ENCODE results near the gene BRMS1L.
"Not testable (repeated sequence)": the region's sequence is repeated elsewhere in the genome, so short reads cannot be mapped to it uniquely, and the experiment has no call there.

BRMS1L gene

DNA sequence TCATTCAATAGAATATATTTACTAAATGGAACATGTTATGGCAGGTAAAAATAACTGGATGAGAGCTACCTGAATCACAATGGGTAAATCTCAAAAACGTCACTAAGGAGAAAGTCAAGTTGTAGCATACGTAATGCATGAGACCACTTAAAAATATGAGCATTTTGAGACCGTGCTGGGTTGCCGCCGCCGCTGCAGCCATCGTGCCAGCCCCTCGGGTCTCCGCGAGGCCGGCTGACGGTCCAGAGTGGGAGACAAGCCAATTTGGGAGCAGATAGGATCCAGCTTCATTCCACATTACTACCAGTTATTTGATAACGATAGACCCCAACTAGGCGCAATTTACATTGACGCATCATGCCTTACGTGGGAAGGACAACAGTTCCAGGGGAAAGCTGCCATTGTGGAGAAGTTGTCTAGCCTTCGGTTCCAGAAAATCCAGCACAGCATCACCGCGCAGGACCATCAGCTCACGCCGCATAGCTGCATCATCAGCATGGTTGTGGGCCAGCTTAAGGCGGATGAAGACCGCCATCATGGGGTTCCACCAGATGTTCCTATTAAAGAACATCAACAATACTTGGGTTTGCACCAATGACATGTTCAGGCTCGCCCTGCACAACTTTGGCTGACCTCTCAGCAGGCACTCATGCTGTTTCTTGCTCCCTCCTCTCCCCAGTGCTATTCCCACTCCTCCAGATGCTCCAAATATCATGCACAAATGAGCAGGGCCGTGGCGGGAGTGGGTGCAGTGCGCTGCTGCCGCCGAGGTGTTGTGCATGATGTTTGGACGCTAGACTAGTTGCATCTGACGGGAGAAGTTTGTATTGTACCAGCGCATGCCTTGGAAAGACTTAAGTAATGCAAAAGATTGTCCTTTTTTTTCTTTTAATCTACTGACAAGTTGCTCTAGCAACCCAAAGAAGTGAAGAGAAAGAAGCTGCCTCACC is 6.3 kb upstream of the BRMS1L start:
- in situ Hi-C loops (cut with HindIII; ENCODE audit: low pct_ligation_motif_present, low pct_unique_long_range_greater_than_20kb, low sequenced_read_pairs), result no loop called here
- no peak for DNase-seq

DNA sequence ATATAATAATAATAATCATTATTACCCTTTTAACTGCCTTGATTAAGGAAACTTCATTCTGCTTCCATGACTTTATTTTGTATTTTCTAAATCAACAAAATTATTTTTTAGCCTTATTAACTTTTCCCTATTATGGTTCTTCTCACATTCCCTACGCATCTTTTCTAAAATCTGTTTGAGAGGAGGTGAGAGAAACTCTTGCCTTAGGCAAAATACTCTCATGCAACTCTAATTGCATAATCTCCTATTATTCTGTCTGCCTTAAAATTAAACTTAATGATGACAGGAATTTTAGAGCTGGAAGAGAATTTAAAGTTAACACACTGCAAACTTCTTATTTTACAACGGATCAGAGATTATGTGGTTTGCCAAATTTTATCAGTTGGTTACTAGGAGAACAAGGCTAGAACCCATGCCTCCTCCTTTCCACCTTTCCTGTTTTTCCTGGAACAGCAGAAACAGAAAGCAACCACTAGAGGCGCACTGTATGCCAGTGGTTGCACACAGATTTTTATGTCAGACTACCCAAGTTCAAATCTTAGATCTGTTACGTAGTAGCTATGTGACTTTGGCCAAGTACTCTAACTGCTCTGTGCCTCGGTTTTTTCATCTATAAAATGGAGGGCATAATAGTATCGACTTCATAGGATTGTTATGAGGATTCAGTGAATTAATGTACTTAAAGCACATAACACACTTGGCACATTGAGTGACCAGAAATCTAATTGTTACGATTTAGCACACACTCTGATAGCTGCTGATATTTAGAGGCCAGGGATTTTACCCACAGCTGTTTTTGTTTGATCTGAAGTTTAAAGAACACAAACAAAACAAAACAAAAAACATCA is 4.3 kb upstream of the BRMS1L start:
- in situ Hi-C loops (cut with HindIII; ENCODE audit: low pct_ligation_motif_present, low pct_unique_long_range_greater_than_20kb, low sequenced_read_pairs), result no loop called here
- peak; percentile 49 for DNase-seq

DNA sequence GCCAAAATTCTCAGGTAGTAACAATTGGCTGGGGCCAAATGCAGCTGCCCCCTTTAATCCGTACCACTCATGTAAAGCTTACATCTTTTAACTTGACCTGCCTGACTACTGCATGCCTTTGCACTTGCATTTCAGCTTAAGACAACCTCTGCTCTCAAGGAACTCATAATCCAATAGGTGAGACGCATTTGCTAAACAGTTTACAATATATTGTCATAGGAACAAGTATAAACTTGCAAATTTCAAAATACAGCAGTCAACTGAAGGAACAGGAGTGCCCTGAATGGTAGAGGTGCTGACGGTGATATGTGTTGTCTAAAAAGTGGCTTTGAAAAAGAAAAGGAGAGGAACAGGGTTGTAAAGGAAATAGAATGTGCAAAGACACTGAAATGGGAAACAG is 3.6 kb upstream of the BRMS1L start:
- in situ Hi-C loops (cut with HindIII; ENCODE audit: low pct_ligation_motif_present, low pct_unique_long_range_greater_than_20kb, low sequenced_read_pairs), result no loop called here
- DNase-seq, result no peak

DNA sequence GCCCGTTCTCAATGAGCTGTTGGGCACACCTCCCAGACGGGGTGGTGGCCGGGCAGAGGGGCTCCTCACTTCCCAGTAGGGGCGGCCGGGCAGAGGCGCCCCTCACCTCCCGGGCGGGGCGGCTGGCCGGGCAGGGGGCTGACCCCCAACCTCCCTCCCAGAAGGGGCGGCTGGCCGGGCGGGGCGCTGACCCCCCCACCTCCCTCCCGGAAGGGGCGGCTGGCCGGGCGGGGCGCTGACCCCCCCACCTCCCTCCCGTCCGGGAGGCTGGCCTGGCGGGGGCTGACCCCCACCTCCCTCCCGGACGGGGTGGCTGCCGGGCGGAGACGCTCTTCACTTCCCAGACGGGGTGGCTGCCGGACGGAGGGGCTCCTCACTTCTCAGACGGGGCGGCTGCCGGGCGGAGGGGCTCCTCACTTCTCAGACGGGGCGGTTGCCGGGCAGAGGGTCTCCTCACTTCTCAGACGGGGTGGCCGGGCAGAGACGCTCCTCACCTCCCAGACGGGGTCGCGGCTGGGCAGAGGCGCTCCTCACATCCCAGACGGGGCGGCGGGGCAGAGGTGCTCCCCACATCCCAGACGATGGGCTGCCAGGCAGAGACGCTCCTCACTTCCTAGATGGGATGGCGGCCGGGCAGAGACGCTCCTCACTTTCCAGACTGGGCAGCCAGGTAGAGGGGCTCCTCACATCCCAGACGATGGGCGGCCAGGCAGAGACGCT is 1.5 kb upstream of the BRMS1L start:
- in situ Hi-C loops (cut with HindIII; ENCODE audit: low pct_ligation_motif_present, low pct_unique_long_range_greater_than_20kb, low sequenced_read_pairs); DNase-seq: not testable (repeated sequence)

DNA sequence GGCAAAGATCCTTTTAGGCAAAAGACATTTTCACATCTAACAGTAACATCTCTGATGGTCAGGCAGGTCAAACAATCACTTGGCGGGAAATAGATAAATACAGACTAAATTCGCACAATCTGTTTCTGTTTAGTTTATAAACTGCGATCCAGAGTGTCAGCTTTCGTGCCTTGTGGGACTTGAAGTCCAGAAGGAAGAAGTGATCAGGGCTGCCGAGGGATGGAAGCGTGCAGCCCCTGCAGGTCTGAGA is 245 bp upstream of the BRMS1L start:
- in situ Hi-C loops (cut with HindIII; ENCODE audit: low pct_ligation_motif_present, low pct_unique_long_range_greater_than_20kb, low sequenced_read_pairs), result no loop called here
- no peak for DNase-seq

DNA sequence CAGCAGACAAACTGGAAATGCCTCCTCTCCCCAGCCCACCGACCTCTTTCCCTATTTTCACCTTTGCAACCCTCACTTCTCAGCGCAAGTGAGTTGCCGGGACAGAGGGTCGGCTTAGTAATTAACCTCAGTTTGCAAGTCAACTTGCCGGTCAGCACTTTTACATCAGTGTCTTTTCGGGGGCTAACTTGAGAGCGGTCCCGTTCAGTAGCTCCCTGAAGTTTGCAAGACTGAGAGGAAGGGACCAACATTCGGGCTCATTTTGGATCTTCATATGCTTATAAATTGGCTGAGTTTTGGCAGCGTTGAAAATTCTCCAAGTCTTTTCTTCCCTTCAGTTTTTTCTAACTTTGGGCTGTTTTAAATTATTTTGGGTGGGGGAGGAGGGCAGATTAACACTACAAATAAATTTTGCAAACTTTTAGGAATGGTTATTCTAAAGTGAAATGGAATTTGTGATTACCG is 846 bp downstream of the BRMS1L start:
- in situ Hi-C loops (cut with HindIII; ENCODE audit: low pct_ligation_motif_present, low pct_unique_long_range_greater_than_20kb, low sequenced_read_pairs), result no loop called here
- DNase-seq, result no peak

DNA sequence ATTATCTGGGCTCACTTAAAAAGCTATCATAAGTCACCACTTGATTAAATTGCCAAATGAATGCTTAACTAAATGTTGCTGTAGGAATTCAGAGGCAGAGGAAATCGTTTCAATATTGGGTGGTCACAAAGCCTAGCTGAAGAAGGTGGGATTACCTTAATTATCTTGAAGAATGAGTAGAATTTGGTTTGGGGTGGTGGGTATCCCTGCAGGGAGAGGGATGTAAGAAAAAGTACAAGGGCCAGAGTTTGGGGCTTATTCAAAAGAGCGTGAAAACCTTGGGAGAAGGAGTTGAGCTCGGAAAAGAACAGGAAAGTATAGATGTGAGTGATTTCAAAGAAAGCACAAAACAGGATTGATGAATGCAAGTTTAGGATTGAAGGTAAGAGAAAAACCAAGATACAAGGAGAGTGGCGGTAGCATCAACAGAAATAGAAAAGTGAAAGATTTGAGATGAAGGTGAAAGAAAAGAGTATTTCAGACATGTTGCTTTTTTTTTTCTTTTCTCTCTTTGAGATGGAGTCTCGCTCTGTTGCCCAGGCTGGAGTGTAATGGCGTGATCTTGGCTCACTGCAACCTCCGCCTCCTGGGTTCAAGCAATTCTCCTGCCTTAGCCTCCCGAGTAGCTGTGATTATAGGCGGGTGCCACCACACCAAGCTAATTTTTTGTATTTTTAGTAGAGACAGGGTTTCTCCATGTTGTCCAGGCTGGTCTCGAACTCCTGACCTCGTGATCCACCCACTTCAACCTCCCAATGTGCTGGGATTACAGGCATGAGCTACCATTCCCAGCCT is 1.7 kb downstream of the BRMS1L start:
- in situ Hi-C loops (cut with HindIII; ENCODE audit: low pct_ligation_motif_present, low pct_unique_long_range_greater_than_20kb, low sequenced_read_pairs), result no loop called here

DNA sequence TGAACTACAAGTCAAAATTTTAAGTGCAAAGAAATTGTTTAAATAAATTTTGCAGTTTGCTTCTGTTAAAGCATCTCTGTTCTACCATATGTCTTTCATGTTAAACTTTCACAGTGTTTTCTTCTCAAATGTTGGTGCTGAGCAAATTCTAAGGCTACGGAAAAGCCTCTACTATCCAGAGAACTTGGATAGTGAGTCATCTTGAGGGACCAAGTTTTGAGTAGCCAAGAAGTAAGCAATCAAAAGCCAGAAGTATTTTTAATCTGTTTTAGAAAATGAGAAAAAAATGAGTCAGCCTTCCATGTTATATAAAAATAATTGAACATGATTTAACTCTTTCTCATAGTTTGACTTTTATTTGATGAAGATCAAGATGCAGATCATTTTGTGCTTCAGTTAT is 3.3 kb downstream of the BRMS1L start:
- in situ Hi-C loops (cut with HindIII; ENCODE audit: low pct_ligation_motif_present, low pct_unique_long_range_greater_than_20kb, low sequenced_read_pairs), result no loop called here
- DNase-seq, result no peak

More for the DNA sequence above, 1.7 kb downstream of the BRMS1L start:
- DNase-seq, result no peak

DNA sequence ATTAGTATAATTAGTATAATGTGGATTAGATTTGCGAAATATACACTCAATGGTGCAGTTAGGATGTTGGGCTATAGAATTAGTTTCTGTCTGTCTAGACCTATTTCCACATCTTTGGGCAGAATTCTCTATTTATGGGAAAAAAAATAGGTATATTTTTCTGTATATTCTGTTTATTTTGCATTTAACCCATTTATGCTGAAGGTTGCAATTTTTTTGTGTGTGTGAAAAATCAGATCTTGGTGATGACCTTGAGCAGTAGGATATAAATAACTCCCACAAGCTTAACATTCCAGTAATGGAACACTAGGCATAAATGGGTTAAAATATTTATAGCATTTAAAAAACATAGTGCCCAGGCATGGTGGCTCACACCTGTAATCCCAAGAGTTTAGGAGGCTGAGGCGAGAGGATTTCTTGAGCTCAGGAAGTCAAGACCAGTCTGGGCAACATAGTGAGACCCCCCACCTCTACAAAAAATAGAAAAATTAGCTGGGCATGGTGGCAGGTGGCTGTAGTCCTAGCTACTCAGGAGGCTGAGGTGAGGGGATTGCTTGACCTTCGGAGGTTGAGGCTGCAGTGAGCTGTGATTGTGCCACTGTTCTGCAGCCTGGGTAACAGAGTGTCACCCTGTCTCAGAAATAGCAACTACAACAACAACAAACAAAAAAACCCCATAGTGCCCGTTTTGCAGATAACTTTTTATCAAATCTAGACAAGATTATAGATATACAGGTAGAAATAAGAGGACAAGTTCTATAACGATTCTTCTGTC is 9.3 kb downstream of the BRMS1L start:
- DNase-seq, result no peak
- in situ Hi-C loops (cut with HindIII; ENCODE audit: low pct_ligation_motif_present, low pct_unique_long_range_greater_than_20kb, low sequenced_read_pairs), result no loop called here

DNA sequence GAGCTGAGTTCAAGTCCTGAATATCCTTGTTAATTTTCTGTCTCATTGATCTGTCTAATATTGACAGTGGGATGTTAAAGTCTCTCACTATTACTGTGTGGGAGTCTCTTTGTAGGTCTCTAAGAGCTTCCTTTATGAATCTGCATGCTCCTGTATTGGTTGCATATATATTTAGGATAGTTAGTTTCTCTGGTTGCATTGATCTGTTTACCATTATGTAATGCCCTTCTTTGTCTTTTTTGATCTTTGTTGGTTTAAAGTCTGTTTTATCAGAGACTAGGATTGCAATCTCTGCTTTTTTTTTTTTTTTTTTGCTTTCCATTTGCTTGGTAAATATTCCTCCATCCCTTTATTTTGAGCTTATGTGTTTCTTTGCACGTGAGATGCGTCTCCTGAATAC is 15.6 kb downstream of the BRMS1L start:
- in situ Hi-C loops (cut with HindIII; ENCODE audit: low pct_ligation_motif_present, low pct_unique_long_range_greater_than_20kb, low sequenced_read_pairs); DNase-seq: not testable (repeated sequence)

DNA sequence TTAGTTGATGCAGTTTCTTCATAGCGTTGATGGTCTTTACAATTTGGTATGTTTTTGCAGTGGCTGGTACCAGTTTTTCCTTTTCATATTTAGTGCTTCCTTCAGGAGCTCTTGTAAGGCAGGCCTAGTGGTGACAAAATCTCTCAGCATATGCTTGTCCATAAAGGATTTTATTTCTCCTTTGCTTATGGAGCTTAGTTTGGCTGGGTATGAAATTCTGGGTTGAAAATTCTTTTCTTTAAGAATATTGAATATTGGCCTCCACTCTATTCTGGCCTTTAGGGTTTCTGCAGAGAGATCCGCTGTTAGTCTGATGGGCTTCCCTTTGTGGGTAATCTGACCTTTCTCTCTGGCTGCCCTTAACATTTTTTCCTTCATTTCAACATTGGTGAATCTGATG is 16.1 kb downstream of the BRMS1L start:
- in situ Hi-C loops (cut with HindIII; ENCODE audit: low pct_ligation_motif_present, low pct_unique_long_range_greater_than_20kb, low sequenced_read_pairs); DNase-seq: not testable (repeated sequence)

DNA sequence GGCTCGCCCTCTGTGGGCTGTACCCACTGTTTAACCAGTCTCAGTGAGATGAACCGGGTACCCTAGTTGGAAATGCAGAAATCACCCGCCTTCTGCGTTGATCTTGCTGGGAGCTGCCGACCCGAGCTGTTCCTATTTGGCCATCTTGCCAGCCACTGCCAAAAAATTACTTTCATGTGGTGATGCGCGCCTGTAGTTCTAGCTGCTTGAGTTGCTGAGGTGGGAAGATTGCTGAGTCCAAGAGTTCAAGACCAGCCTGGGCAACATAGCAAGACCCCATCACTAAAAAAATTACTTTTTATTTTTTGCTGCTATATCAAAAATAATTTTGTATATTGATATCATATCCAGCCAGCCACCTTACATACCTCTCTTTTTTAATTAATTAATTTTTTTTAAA is 18.4 kb downstream of the BRMS1L start:
- DNase-seq, result no peak
- in situ Hi-C loops (cut with HindIII; ENCODE audit: low pct_ligation_motif_present, low pct_unique_long_range_greater_than_20kb, low sequenced_read_pairs), result no loop called here

DNA sequence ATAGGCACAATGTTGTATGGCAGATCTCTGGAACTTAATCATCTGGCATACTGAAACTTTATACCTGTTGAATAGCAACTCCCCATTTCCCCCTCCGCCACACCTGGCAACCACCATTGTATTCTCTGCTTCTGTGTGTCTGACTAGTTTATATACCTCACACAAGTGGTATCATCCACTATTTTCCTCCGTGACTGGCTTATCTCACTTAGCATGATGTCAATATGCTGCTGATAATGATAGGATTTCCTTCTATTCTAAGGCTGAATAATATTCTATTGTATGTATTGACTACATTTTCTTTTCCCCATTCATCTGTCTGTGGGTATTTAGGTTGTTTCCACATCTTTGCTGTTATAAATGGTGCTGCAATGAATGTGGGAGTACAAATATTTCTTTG is 21.5 kb downstream of the BRMS1L start:
- in situ Hi-C loops (cut with HindIII; ENCODE audit: low pct_ligation_motif_present, low pct_unique_long_range_greater_than_20kb, low sequenced_read_pairs), result no loop called here
- DNase-seq, result no peak

DNA sequence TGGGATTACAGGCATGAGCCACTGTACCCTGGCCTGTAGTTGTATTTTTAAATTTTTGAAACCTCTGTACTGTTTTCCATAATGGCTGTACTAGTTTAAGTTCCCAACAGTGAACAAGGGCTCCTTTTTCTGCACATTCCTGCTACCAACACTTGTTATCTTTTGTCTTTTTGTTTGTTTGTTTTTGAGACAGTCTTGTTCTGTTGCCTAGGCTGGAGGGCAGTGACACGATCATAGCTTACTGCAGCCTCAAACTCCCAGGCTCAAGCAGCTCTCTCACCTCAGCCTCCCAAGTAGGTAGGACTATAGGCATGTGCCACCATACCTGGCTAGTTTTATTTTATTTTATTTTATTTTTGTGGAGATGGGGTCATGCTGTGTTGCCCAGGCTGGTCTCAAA is 23.0 kb downstream of the BRMS1L start:
- DNase-seq, result no peak
- in situ Hi-C loops (cut with HindIII; ENCODE audit: low pct_ligation_motif_present, low pct_unique_long_range_greater_than_20kb, low sequenced_read_pairs), result no loop called here

DNA sequence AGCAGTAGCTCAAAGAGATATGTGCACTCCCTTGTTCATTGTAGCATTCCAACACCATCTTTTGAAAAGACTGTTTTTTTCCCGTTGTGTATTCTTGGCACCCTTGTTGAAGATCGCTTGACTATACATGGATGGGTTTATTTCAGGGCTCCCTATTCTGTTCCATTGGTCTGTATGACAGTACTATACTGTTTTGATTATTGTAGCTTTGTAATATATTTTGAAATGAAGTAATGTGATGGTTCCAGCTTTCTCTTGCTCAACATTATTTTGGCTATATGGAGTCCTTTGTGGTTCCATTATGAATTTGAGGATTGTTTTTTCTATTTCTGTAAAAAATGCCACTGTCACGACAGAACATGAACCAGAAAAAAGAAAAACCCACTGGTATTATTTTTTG is 25.7 kb downstream of the BRMS1L start:
- in situ Hi-C loops (cut with HindIII; ENCODE audit: low pct_ligation_motif_present, low pct_unique_long_range_greater_than_20kb, low sequenced_read_pairs), result no loop called here
- DNase-seq, result no peak

DNA sequence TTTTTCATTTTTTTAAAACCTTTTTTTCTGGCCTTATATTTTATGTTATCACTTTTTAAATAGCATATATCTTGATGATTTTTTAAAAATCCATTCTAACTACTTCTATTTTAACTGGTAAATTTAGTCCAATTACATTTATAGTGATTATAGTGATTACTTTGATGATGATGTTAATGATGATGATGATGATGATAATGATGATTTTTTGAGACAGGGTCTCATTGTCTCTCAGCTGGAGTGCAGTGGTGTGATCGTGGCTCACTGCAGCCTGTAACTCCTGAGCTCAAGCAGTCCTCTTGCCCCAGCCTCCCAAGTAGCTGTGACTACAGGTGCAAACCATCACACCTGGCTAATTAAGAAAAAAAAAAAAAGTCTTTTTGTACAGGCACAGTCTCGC is 27.1 kb downstream of the BRMS1L start:
- in situ Hi-C loops (cut with HindIII; ENCODE audit: low pct_ligation_motif_present, low pct_unique_long_range_greater_than_20kb, low sequenced_read_pairs), result no loop called here
- DNase-seq, result no peak

DNA sequence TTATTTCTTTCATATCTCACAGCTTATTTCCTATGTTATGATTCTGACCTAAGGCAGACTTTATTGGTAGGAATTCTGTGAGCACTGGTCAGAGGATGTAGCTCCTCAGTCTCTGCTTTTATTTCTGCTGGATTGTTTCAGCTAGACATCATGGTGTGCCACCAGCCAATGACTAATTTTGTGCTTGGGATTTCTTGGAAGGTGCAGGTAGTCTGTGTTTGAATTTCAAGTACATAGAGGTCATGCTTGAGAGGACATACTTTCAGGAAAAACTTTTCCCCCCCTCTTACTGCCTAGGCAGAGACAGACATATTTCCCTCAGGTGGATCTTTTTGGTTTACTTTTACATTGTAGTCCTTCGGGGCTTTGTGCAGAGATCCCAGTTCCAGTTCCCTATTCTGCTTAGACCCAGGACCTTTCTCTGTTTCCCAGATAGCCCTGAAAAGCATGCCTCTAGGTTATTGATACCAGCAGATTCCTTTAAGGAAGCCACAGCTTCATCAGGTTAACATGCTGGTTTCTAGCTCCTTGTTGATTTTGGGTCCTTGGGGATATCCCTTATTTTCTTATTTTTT is 28.6 kb downstream of the BRMS1L start:
- in situ Hi-C loops (cut with HindIII; ENCODE audit: low pct_ligation_motif_present, low pct_unique_long_range_greater_than_20kb, low sequenced_read_pairs), result no loop called here
- DNase-seq, result no peak

All from ACHN (cell line).